Left ventricle myocardium inferior (tissue), 1 donor: Measurements from ENCODE around the gene SEMA4D. TPM values are rescaled to one million over a fixed set of nuclear protein-coding genes. Genes with fewer than 3 reads are reported as not detected.

Experiments used
- DNase-seq: peaks from one replicate; pipeline ENCODE4 v3.0.0-alpha.2; 2020
- H3K27ac ChIP-seq: fragments of 200-600 bp; replicated peaks from 2 replicates; pipeline ENCODE4 v1.8.0; 2021
- H3K27me3 ChIP-seq: fragments of 200-600 bp; 2 replicates; pipeline ENCODE4 v1.8.0; 2021; ENCODE audit warnings: low read depth
- H3K36me3 ChIP-seq: fragments of 200-600 bp; 2 replicates; pipeline ENCODE4 v1.8.0; 2021
- H3K4me1 ChIP-seq: fragments of 200-600 bp; 2 replicates; pipeline ENCODE4 v1.8.0; 2021
- H3K4me3 ChIP-seq: fragments of 200-600 bp; 2 replicates; pipeline ENCODE4 v1.8.0; 2021; ENCODE audit warnings: mild to moderate bottlenecking, moderate library complexity
- H3K9me3 ChIP-seq: fragments of 200-600 bp; replicated peaks from 2 replicates; pipeline ENCODE4 v1.8.0; 2021
- intact Hi-C: fragments of 100-400 bp; cut with micrococcal nuclease; formaldehyde crosslinking; loops from one replicate; pipeline ENCODE4 v1.11.0; 2022
- total RNA-seq: library from RNA; stranded (reverse); fragmentation: NEBNext Ultra II Directional; extraction: Animal tissue kit (Norgen Biotek cat#: 25700); gene quantifications from one replicate; pipeline ENCODE4 v1.2.1, GENCODE V29; 2021
- TF ChIP-seq, protein P1 (sequence below): fragments of 200-600 bp; IDR thresholded peaks from 2 replicates; pipeline ENCODE4 v1.8.0; 2021; ENCODE audit warnings: antibody characterized with exemption, mild to moderate bottlenecking, borderline replicate concordance
- donor health status: DM: no; HTN: yes; CAD: no; lungs with severe emphysema.

Gene SEMA4D
- total RNA-seq, 1 donor from 2014 or later, result 17.1 TPM

GRCh38 chr9:89361031-89361430, 136.9 kb downstream of the SEMA4D start:
- Histone ChIP-seq H3K27ac (peak overlapping the region; percentile 51), H3K9me3 (no peaks in the 10 kb centered on the region), H3K4me3 (no peak overlapping the region), H3K36me3 (peaks cover 58% of the 10 kb centered on the region), H3K4me1 (peaks cover 31% of the 10 kb centered on the region), H3K27me3 (no peaks in the 10 kb centered on the region)
- DNase-seq, result no peak
- intact Hi-C loops, result no loop called here
- TF ChIP-seq, protein P1, sequence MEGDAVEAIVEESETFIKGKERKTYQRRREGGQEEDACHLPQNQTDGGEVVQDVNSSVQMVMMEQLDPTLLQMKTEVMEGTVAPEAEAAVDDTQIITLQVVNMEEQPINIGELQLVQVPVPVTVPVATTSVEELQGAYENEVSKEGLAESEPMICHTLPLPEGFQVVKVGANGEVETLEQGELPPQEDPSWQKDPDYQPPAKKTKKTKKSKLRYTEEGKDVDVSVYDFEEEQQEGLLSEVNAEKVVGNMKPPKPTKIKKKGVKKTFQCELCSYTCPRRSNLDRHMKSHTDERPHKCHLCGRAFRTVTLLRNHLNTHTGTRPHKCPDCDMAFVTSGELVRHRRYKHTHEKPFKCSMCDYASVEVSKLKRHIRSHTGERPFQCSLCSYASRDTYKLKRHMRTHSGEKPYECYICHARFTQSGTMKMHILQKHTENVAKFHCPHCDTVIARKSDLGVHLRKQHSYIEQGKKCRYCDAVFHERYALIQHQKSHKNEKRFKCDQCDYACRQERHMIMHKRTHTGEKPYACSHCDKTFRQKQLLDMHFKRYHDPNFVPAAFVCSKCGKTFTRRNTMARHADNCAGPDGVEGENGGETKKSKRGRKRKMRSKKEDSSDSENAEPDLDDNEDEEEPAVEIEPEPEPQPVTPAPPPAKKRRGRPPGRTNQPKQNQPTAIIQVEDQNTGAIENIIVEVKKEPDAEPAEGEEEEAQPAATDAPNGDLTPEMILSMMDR, result no peak

DNA sequence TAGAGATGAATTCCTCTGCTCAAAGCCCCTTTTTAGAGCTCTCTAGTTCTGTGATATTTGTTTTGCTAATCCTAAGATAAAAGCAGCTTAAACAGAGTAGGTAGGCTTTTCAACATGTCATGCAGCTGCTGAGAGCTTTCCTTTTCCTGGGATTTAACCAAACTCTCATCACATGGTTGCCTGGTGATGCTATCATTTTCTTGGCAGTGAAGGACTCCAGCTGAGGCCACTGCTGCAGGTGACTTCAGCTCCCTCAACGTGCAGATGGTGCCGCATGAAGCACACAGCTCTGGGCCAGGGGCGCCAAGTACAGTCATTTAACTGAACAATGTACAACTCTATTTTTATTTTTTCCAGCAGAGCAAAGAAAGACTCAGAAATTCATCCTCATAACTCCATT, 137.4 kb downstream of the SEMA4D start:
- no peak for DNase-seq
- Histone ChIP-seq H3K36me3 (peaks cover 64% of the 10 kb centered on the region), H3K27ac (peak overlapping the region; percentile 51), H3K4me3 (no peak overlapping the region), H3K4me1 (peaks cover 31% of the 10 kb centered on the region), H3K9me3 (no peaks in the 10 kb centered on the region), H3K27me3 (no peaks in the 10 kb centered on the region)
- TF ChIP-seq, protein P1, result no peak
- intact Hi-C loops, result no loop called here

DNA sequence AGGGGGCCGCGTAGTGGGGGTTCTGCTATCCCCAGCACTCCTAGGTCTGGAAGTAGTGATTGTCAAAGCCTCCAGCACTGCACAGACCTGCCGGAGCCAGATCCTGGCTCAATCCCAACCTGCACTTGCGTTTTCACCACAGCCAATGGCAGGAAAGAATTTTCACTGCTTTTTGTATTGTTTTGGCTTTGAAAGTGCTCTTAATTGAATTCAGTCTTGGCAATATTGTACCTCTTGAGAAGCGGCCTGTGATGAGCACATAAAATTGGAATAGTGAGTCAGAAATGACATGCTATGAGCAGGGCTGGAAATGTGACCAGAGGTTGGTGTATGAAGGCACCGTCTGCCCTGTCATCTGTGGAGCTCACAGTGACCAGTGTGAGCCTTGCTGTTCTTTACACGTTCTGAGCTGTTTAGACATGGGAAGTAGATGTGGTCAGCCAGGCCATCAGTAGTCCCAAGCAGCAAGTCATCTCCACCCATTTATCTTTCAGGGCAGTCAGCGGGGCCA, 138.1 kb downstream of the SEMA4D start:
- intact Hi-C loops, result no loop called here
- peaks cover 70% of the 10 kb centered on the region for H3K36me3 ChIP-seq
- TF ChIP-seq, protein P1, result no peak
- DNase-seq, result no peak
- H3K4me1 ChIP-seq, result peaks cover 31% of the 10 kb centered on the region
- no peak overlapping the region for H3K4me3 ChIP-seq
- H3K9me3 ChIP-seq, result no peaks in the 10 kb centered on the region
- no peaks in the 10 kb centered on the region for H3K27me3 ChIP-seq
- peak overlapping the region; percentile 51 for H3K27ac ChIP-seq

- H3K27me3 ChIP-seq, result no peaks in the 10 kb centered on the region
- intact Hi-C loops, result no loop called here
- no peaks in the 10 kb centered on the region for H3K9me3 ChIP-seq
- DNase-seq, result no peak
- peaks cover 79% of the 10 kb centered on the region for H3K36me3 ChIP-seq
- TF ChIP-seq, protein P1, result no peak
- H3K27ac ChIP-seq, result peak overlapping the region; percentile 51
- no peak overlapping the region for H3K4me3 ChIP-seq
- H3K4me1 ChIP-seq, result peaks cover 39% of the 10 kb centered on the region
Observed at GRCh38 chr9:89358985-89359384, 138.9 kb downstream of the SEMA4D start.

DNA sequence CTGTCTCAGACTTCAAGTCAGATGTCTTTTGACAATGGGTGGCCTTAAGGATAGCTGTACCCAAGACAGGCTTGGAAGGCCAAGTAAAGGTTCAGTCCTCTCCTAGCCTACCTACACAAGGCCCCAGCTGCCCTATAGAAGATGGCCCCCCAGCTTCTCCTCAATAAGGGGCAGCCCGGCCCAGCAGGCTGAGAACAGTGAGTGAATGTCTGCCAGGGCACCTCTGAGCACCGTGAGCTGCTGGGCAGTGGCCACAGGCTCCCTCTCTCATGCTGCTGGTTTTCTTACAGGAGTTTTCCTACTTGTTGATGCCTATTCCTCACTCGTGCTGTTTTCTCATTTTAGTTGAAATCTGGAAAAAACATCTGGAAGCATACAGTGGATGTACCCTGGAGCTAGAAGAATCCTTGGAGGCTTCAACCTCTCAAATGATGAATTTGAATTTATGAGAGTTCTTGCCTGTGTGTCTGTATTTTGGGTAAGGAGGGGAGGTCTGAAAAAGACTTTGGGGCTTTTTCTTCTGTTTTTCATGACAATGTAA, 139.5 kb downstream of the SEMA4D start:
- TF ChIP-seq, protein P1, result no peak
- peaks cover 84% of the 10 kb centered on the region for H3K36me3 ChIP-seq
- no peak for DNase-seq
- H3K4me3 ChIP-seq, result no peak overlapping the region
- peaks cover 44% of the 10 kb centered on the region for H3K4me1 ChIP-seq
- intact Hi-C loops, result no loop called here
- H3K9me3 ChIP-seq, result no peaks in the 10 kb centered on the region
- H3K27ac ChIP-seq, result peak overlapping the region; percentile 51
- H3K27me3 ChIP-seq, result no peaks in the 10 kb centered on the region
